ENCODE results near the gene YBEY.
"Not testable (repeated sequence)": the region's sequence is repeated elsewhere in the genome, so short reads cannot be mapped to it uniquely, and the experiment has no call there.

Gene YBEY

GRCh38 chr21:46304955-46305354, 18.8 kb downstream of the YBEY start:
- DNase-seq (ENCODE audit: low spot score) = peak; percentile 63

- DNase-seq (ENCODE audit: low spot score) = no peak
Measured at GRCh38 chr21:46307625-46308024, 21.5 kb downstream of the YBEY start.

GRCh38 chr21:46308431-46308830, 22.3 kb downstream of the YBEY start:
- no peak for DNase-seq (ENCODE audit: low spot score)

GRCh38 chr21:46310260-46310659, 24.1 kb downstream of the YBEY start:
- DNase-seq (ENCODE audit: low spot score) = not testable (repeated sequence)

GRCh38 chr21:46311568-46311967, 25.4 kb downstream of the YBEY start:
- no peak for DNase-seq (ENCODE audit: low spot score)

GRCh38 chr21:46312949-46313348, 26.8 kb downstream of the YBEY start:
- DNase-seq (ENCODE audit: low spot score) = no peak

GRCh38 chr21:46314441-46315020, 28.4 kb downstream of the YBEY start:
- no peak for DNase-seq (ENCODE audit: low spot score)

- DNase-seq (ENCODE audit: low spot score) = no peak
Measured at GRCh38 chr21:46316708-46317324, 30.7 kb downstream of the YBEY start.

GRCh38 chr21:46317710-46318463, 31.7 kb downstream of the YBEY start:
- DNase-seq (ENCODE audit: low spot score) = no peak

GRCh38 chr21:46318464-46318845, 32.3 kb downstream of the YBEY start:
- no peak for DNase-seq (ENCODE audit: low spot score)

GRCh38 chr21:46319186-46319585, 33.0 kb downstream of the YBEY start:
- no peak for DNase-seq (ENCODE audit: low spot score)

GRCh38 chr21:46320331-46320801, 34.2 kb downstream of the YBEY start:
- DNase-seq (ENCODE audit: low spot score) = no peak

- no peak for DNase-seq (ENCODE audit: low spot score)
Measured at GRCh38 chr21:46322351-46323226, 36.4 kb downstream of the YBEY start.

GRCh38 chr21:46323227-46323709, 37.1 kb downstream of the YBEY start:
- peak; percentile 23 for DNase-seq (ENCODE audit: low spot score)

- DNase-seq (ENCODE audit: low spot score) = peak; percentile 98
Measured at GRCh38 chr21:46323710-46324389, 37.7 kb downstream of the YBEY start, which contains the start of the genes C21orf58 and PCNT. Gene C21orf58 (minus strand): TSS chr21:46323870. CDS start chr21:46322738, 1,132 bp downstream. Gene PCNT (plus strand): TSS chr21:46324156. CDS start chr21:46324229, 73 bp downstream.

- DNase-seq (ENCODE audit: low spot score) = peak; percentile 91
Measured at GRCh38 chr21:46324390-46325072, 38.4 kb downstream of the YBEY start.

- DNase-seq (ENCODE audit: low spot score) = peak; percentile 56
Measured at GRCh38 chr21:46325073-46325912, 39.2 kb downstream of the YBEY start.

- DNase-seq (ENCODE audit: low spot score) = no peak
Measured at GRCh38 chr21:46326110-46326703, 40.1 kb downstream of the YBEY start.

GRCh38 chr21:46327711-46328110, 41.6 kb downstream of the YBEY start:
- DNase-seq (ENCODE audit: low spot score) = no peak
